T47D (cell line): ENCODE results near the gene ZNF333.

ENCODE experiments used
- DNase-seq, 2 experiments: peaks; one replicate each; pipeline versions ENCODE4 v3.0.0 to v3.0.0-alpha.2; 2011 to 2012; ENCODE audit warnings: low read depth in 1 of 2, low spot score in 1 of 2
- JUND ChIP-seq: IDR thresholded peaks from 2 replicates; pipeline ENCODE4 v1.6.1; 2012; ENCODE audit warnings: low read depth
- in situ Hi-C: cut with HindIII; loops from 2 replicates; pipeline ENCODE4 v1.10.0; 2016; ENCODE audit warnings: low sequenced_read_pairs, low pct_unique_long_range_greater_than_20kb

The ZNF333 gene

GRCh38 chr19:14689598-14690503 lies at the start of gene ZNF333:
TSS of gene ZNF333 (plus strand) at chr19:14690048. CDS start at chr19:14693492, 3,444 bp downstream.
- peak; percentile 76 to 92 for DNase-seq
- in situ Hi-C loops = no loop called here
- TF ChIP-seq JUND = no peak

- in situ Hi-C loops = no loop called here
- TF ChIP-seq JUND = no peak
Measured at GRCh38 chr19:14648506-14648905, 41.3 kb upstream of the ZNF333 start.

GRCh38 chr19:14649020-14649419 lies 40.8 kb upstream of the ZNF333 start:
- in situ Hi-C loops = no loop called here
- TF ChIP-seq JUND = no peak
- no peak for DNase-seq

More at GRCh38 chr19:14648506-14648905, 41.3 kb upstream of the ZNF333 start:
- no peak for DNase-seq

GRCh38 chr19:14650161-14650560 lies 39.7 kb upstream of the ZNF333 start:
- no peak for TF ChIP-seq JUND
- in situ Hi-C loops = no loop called here
- DNase-seq = no peak

- in situ Hi-C loops = no loop called here
- DNase-seq = no peak
- TF ChIP-seq JUND = no peak
Measured at GRCh38 chr19:14654786-14655560, 34.9 kb upstream of the ZNF333 start.

- no peak for DNase-seq
- no peak for TF ChIP-seq JUND
- in situ Hi-C loops = no loop called here
Measured at GRCh38 chr19:14655726-14656125, 34.1 kb upstream of the ZNF333 start.

- in situ Hi-C loops = no loop called here
- no peak for TF ChIP-seq JUND
- DNase-seq = no peak
Measured at GRCh38 chr19:14659874-14660489, 29.9 kb upstream of the ZNF333 start.

- in situ Hi-C loops = no loop called here
- peak in 1 of 2 experiments; percentile 2 for DNase-seq
- no peak for TF ChIP-seq JUND
Measured at GRCh38 chr19:14661372-14661924, 28.4 kb upstream of the ZNF333 start.

GRCh38 chr19:14669940-14670339 lies 19.9 kb upstream of the ZNF333 start:
- in situ Hi-C loops = no loop called here
- DNase-seq = no peak
- TF ChIP-seq JUND = no peak

- in situ Hi-C loops = no loop called here
- TF ChIP-seq JUND = no peak
- DNase-seq = no peak
Measured at GRCh38 chr19:14670408-14670807, 19.4 kb upstream of the ZNF333 start.

- TF ChIP-seq JUND = no peak
- in situ Hi-C loops = no loop called here
- DNase-seq = no peak
Measured at GRCh38 chr19:14672188-14672872, 17.5 kb upstream of the ZNF333 start.

- DNase-seq = no peak
- in situ Hi-C loops = no loop called here
- no peak for TF ChIP-seq JUND
Measured at GRCh38 chr19:14673088-14673487, 16.8 kb upstream of the ZNF333 start.
